ENCODE measurements around the gene RPP14. TPM values are rescaled to one million over a fixed set of nuclear protein-coding genes. Genes with fewer than 3 reads are reported as not detected.

Gene RPP14
- total and polyA plus RNA-seq, 2 donors (not counting 3 experiments of a cell fraction or from before 2014, with no cell fraction given): 11.9 to 18.1 TPM

DNA sequence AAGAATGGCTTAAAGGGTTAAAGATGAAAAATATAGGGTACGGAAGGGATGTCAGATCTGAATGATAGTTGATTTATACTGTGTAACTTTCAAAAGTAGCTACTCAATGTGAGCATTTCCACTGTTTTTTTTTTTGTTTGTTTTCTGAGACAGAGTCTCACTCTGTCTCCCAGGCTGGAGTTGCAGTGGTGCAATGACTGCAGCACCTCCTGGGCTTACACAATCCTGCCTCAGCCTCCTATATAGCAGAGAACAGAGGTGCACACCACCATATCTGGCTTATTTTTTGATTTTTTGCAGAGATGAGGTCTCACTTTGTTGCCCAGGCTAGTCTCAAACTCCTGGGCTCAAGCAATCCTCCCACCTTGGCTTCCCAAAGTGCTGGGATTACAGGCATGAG, 16.7 kb downstream of the RPP14 start:
- Histone ChIP-seq H3K4me3 (replicated peaks in 1 of 3; ENCODE audit: insufficient read depth in 1 of 3, low read depth in 1 of 3, low read length in 3 of 3) (no peak overlapping the region), H2AFZ (ENCODE audit: low read depth, low read length) (no peak overlapping the region), H3K4me1 (ENCODE audit: control insufficient read depth, extremely low read depth, insufficient read depth, low read length) (peaks cover 19% of the 10 kb centered on the region), H3K9me1 (replicated peaks; ENCODE audit: control insufficient read depth, extremely low read depth, insufficient read depth, low read length) (no peaks in the 10 kb centered on the region), H4K20me1 (replicated peaks; ENCODE audit: control insufficient read depth, extremely low read depth, insufficient read depth, low read length) (no peaks in the 10 kb centered on the region), H3K27me3 (ENCODE audit: control insufficient read depth in 2 of 2, insufficient read depth in 2 of 2, low read length in 2 of 2) (no peaks in the 10 kb centered on the region), H3K9ac (replicated peaks; ENCODE audit: extremely low read depth, insufficient read depth, low read length) (no peak overlapping the region), H3K79me2 (ENCODE audit: control insufficient read depth, insufficient read depth, low read length) (no peaks in the 10 kb centered on the region), H3K27ac (ENCODE audit: insufficient read depth, low read depth, low read length) (no peak overlapping the region), H3K36me3 (ENCODE audit: control insufficient read depth in 2 of 2, extremely low read depth in 1 of 2, insufficient read depth in 2 of 2, low read length in 2 of 2) (peaks cover 6% of the 10 kb centered on the region in 2 experiments), H3K9me3 (replicated peaks; ENCODE audit: control insufficient read depth, insufficient read depth, low read length) (no peaks in the 10 kb centered on the region), H3K4me2 (ENCODE audit: insufficient read depth, low read length) (no peak overlapping the region)
- TF ChIP-seq POLR2A (IDR thresholded peaks at IDR 0.05; ENCODE audit: low read depth, low read length) (no peak), MYC (IDR thresholded peaks at IDR 0.05; ENCODE audit: low read depth, low read length) (no peak), POLR2AphosphoS5 (IDR thresholded peaks at IDR 0.05; ENCODE audit: insufficient read depth, low read depth, low read length) (no peak), JUN (IDR thresholded peaks at IDR 0.05; ENCODE audit: borderline replicate concordance, insufficient read depth, insufficient read length, low read depth) (no peak), EZH2 (IDR thresholded peaks at IDR 0.05; ENCODE audit: borderline replicate concordance, low read depth, low read length, severe bottlenecking) (no peak), GATA2 (IDR thresholded peaks at IDR 0.05; ENCODE audit: insufficient read depth, insufficient read length, low read depth, low read length) (no peak), FOS (IDR thresholded peaks at IDR 0.05; ENCODE audit: borderline replicate concordance, insufficient read depth, low read length) (no peak)
- TF ChIP-seq, protein P1, sequence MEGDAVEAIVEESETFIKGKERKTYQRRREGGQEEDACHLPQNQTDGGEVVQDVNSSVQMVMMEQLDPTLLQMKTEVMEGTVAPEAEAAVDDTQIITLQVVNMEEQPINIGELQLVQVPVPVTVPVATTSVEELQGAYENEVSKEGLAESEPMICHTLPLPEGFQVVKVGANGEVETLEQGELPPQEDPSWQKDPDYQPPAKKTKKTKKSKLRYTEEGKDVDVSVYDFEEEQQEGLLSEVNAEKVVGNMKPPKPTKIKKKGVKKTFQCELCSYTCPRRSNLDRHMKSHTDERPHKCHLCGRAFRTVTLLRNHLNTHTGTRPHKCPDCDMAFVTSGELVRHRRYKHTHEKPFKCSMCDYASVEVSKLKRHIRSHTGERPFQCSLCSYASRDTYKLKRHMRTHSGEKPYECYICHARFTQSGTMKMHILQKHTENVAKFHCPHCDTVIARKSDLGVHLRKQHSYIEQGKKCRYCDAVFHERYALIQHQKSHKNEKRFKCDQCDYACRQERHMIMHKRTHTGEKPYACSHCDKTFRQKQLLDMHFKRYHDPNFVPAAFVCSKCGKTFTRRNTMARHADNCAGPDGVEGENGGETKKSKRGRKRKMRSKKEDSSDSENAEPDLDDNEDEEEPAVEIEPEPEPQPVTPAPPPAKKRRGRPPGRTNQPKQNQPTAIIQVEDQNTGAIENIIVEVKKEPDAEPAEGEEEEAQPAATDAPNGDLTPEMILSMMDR (IDR thresholded peaks at IDR 0.05; ENCODE audit: extremely low read depth in 1 of 2, insufficient read depth in 1 of 2, low read depth in 1 of 2, low read length in 2 of 2): no peak
- TF ChIP-seq, protein P2, sequence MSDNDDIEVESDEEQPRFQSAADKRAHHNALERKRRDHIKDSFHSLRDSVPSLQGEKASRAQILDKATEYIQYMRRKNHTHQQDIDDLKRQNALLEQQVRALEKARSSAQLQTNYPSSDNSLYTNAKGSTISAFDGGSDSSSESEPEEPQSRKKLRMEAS (IDR thresholded peaks at IDR 0.05; ENCODE audit: insufficient read depth, insufficient read length): no peak
- ChIA-PET POLR2A (no interaction called here), CTCF (interaction anchor here (1.4 to 7.2 kb wide), 3 partner anchors 90 to 209 kb away, joined by 6 to 44 read pairs (median 6); no protein-coding TSS in a partner anchor)
- intact Hi-C loops (cut with micrococcal nuclease) (no loop called here), dilution Hi-C loops (cut with MboI; ENCODE audit: extremely low pct_ligation_motif_present, low sequenced_read_pairs) (no loop called here)
- no TSS peak for BruUV-seq (replicated peaks)
- no peak for FAIRE-seq
- no peak for DNase-seq (ENCODE audit: low read depth, low spot score)

All from endothelial cell of umbilical vein (primary cell).